ENCODE results near the gene PSMB2. TPM values are rescaled to one million over a fixed set of nuclear protein-coding genes. Genes with fewer than 3 reads are reported as not detected.
A peak's percentile ranks its signal among the peaks of the same experiment; 100 is the strongest.

The PSMB2 gene
- total RNA-seq, 1 experiment from 2014 or later = 59.9 TPM

DNA sequence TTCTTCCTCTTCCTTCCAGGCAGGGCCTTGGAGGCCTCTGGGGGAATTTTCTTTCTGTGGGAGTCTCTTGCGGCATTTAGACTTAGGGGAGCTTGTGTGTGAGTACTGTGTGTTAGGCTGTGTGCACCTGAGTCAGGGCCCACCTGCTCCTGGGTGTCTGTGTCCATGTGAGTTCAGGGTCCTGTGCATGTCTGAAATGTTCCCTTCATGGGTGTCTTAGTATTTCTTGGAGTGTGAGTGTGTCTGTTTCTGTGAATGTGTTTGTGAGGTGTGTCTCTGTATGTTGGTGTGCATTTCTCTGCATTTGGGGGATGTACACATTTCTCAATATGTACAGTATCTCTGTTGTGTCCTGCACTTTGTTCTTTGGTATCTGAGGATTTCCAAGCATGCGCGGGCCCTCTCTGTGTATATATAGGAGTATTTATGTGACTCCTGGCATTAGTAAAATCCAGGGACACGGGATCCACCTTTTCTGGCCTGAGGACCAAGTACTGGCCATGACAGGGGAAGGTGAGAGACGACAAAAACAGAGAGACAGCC lies 65.8 kb downstream of the PSMB2 start:
- H3K4me3 Mint-ChIP-seq (ENCODE audit: unreplicated experiment) = peak overlapping the region; percentile 69
- H3K4me1 ChIP-seq = peaks cover 27% of the 10 kb centered on the region
- peak; percentile 58 to 67 for DNase-seq
- H3K9me3 Mint-ChIP-seq (ENCODE audit: unreplicated experiment) = no peaks in the 10 kb centered on the region
- H3K27me3 ChIP-seq (replicated peaks; ENCODE audit: control insufficient read depth, insufficient read depth, low read length) = no peaks in the 10 kb centered on the region
- peak overlapping the region; percentile 92 for H3K27ac Mint-ChIP-seq (ENCODE audit: unreplicated experiment)
- no peaks in the 10 kb centered on the region for H3K9me3 ChIP-seq
- ChIA-PET CTCF (no interaction called here), POLR2A (no interaction called here)
- TF ChIP-seq, protein P1, sequence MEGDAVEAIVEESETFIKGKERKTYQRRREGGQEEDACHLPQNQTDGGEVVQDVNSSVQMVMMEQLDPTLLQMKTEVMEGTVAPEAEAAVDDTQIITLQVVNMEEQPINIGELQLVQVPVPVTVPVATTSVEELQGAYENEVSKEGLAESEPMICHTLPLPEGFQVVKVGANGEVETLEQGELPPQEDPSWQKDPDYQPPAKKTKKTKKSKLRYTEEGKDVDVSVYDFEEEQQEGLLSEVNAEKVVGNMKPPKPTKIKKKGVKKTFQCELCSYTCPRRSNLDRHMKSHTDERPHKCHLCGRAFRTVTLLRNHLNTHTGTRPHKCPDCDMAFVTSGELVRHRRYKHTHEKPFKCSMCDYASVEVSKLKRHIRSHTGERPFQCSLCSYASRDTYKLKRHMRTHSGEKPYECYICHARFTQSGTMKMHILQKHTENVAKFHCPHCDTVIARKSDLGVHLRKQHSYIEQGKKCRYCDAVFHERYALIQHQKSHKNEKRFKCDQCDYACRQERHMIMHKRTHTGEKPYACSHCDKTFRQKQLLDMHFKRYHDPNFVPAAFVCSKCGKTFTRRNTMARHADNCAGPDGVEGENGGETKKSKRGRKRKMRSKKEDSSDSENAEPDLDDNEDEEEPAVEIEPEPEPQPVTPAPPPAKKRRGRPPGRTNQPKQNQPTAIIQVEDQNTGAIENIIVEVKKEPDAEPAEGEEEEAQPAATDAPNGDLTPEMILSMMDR (IDR thresholded peaks at IDR 0.05; ENCODE audit: insufficient read depth in 1 of 2, low read depth in 1 of 2, low read length in 1 of 2, severe bottlenecking in 1 of 2, unreplicated experiment in 1 of 2) = no peak
- H3K4me3 ChIP-seq (ENCODE audit: low read depth, low read length) = no peak overlapping the region
- H3K4me1 Mint-ChIP-seq (ENCODE audit: low read depth, unreplicated experiment) = peaks cover 14% of the 10 kb centered on the region
- H3K36me3 Mint-ChIP-seq (ENCODE audit: insufficient read depth, unreplicated experiment) = peaks cover 6% of the 10 kb centered on the region
- no peaks in the 10 kb centered on the region for H3K27me3 Mint-ChIP-seq (ENCODE audit: insufficient read depth, unreplicated experiment)
- H3K36me3 ChIP-seq (ENCODE audit: control insufficient read depth, insufficient read depth, low read length) = no peaks in the 10 kb centered on the region
- no TSS peak for BruUV-seq (replicated peaks)
- intact Hi-C loops (cut with micrococcal nuclease; ENCODE audit: unreplicated experiment) = no loop called here

DNA sequence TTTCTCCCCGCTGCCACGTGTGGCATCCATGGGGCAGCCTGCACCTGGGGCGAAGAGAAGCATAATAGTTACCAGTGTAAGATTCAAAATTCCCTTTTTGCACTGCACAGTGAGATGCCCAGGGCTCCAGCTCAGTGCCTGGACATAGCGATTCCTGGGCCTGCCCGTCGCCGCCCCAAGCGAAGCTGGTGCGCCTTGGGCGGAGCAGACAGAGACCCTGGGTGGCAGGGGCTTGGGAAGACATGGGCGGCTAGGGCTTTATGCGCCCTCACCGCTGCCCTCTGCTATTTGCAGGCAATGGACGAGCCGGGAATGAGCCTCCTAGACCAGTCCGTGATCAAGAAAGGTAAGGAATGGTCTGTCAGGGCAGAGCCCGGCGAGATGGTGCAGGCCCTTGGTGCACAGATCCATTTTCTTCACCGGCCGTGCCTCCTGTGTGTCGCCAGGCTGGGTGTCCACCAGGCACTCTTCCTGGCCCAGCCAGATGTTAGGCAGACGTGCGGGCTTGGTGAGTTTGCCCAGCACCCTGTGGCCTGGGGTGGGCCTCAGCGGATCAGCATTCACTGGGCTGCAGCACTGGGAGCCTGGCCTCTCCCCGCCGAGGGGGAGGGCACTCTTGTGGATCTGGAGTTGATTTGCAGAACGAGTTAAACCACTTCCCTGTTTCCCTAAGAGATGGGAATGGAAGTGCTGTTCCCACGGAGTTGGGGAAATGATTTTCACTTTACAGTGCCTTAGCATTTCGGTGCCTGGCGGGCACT lies 66.5 kb downstream of the PSMB2 start:
- CTCF ChIA-PET = no interaction called here
- Histone ChIP-seq H3K27me3 (replicated peaks; ENCODE audit: control insufficient read depth, insufficient read depth, low read length) (no peaks in the 10 kb centered on the region), H3K36me3 (ENCODE audit: control insufficient read depth, insufficient read depth, low read length) (no peaks in the 10 kb centered on the region), H3K9me3 (no peaks in the 10 kb centered on the region), H3K4me3 (ENCODE audit: low read depth, low read length) (no peak overlapping the region), H3K4me1 (peaks cover 27% of the 10 kb centered on the region)
- intact Hi-C loops (cut with micrococcal nuclease; ENCODE audit: unreplicated experiment) = no loop called here
- Mint-ChIP-seq H3K36me3 (ENCODE audit: insufficient read depth, unreplicated experiment) (peaks cover 6% of the 10 kb centered on the region), H3K9me3 (ENCODE audit: unreplicated experiment) (no peaks in the 10 kb centered on the region), H3K4me3 (ENCODE audit: unreplicated experiment) (peak overlapping the region; percentile 69), H3K4me1 (ENCODE audit: low read depth, unreplicated experiment) (peaks cover 19% of the 10 kb centered on the region), H3K27me3 (ENCODE audit: insufficient read depth, unreplicated experiment) (no peaks in the 10 kb centered on the region), H3K27ac (ENCODE audit: unreplicated experiment) (peak overlapping the region; percentile 92)
- peak; percentile 67 for DNase-seq
- POLR2A ChIA-PET = no interaction called here
- BruUV-seq (replicated peaks) = no TSS peak
- TF ChIP-seq, protein P1 (IDR thresholded peaks at IDR 0.05; ENCODE audit: insufficient read depth in 1 of 2, low read depth in 1 of 2, low read length in 1 of 2, severe bottlenecking in 1 of 2, unreplicated experiment in 1 of 2) = no peak

DNA sequence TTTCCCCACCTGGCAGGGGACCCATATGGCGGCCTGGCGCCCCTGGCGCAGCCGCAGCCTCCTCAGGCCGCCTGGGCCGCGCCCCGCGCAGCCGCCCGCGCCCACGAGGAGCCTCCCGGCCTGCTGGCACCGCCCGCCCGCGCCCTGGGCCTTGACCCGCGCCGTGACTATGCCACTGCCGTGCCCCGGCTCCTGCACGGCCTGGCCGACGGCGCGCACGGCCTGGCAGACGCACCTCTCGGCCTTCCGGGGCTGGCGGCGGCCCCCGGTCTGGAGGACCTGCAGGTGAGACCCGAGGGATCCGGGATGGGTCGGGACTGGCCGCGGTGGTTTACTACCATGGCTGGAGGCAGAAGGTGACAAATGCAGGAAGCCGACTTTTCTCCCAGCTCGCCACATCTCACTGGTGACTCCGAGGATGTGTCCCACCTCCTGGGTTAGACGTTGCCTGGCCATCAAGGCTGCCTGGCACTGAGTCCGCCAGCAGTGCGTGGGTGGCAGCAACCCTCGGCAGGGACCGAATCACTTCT lies 67.1 kb downstream of the PSMB2 start:
- ChIA-PET POLR2A (no interaction called here), CTCF (no interaction called here)

More for the DNA sequence above, 67.1 kb downstream of the PSMB2 start:
- H3K9me3 Mint-ChIP-seq (ENCODE audit: unreplicated experiment) = no peaks in the 10 kb centered on the region
- H3K27me3 Mint-ChIP-seq (ENCODE audit: insufficient read depth, unreplicated experiment) = no peaks in the 10 kb centered on the region
- DNase-seq = no peak
- peak overlapping the region; percentile 92 for H3K27ac Mint-ChIP-seq (ENCODE audit: unreplicated experiment)
- Histone ChIP-seq H3K36me3 (ENCODE audit: control insufficient read depth, insufficient read depth, low read length) (no peaks in the 10 kb centered on the region), H3K9me3 (no peaks in the 10 kb centered on the region), H3K4me3 (ENCODE audit: low read depth, low read length) (no peak overlapping the region), H3K27me3 (replicated peaks; ENCODE audit: control insufficient read depth, insufficient read depth, low read length) (no peaks in the 10 kb centered on the region), H3K4me1 (peaks cover 29% of the 10 kb centered on the region)
- TF ChIP-seq, protein P1 (IDR thresholded peaks at IDR 0.05; ENCODE audit: insufficient read depth in 1 of 2, low read depth in 1 of 2, low read length in 1 of 2, severe bottlenecking in 1 of 2, unreplicated experiment in 1 of 2) = no peak
- BruUV-seq (replicated peaks) = no TSS peak
- intact Hi-C loops (cut with micrococcal nuclease; ENCODE audit: unreplicated experiment) = no loop called here
- H3K4me1 Mint-ChIP-seq (ENCODE audit: low read depth, unreplicated experiment) = peaks cover 19% of the 10 kb centered on the region
- H3K36me3 Mint-ChIP-seq (ENCODE audit: insufficient read depth, unreplicated experiment) = peaks cover 7% of the 10 kb centered on the region
- H3K4me3 Mint-ChIP-seq (ENCODE audit: unreplicated experiment) = no peak overlapping the region
